ENCODE data around the gene BICDL1. TPM values are rescaled to one million over a fixed set of nuclear protein-coding genes. Genes with fewer than 3 reads are reported as not detected.

BICDL1 gene
- total RNA-seq, 1 donor from 2014 or later: 40.1 TPM

DNA sequence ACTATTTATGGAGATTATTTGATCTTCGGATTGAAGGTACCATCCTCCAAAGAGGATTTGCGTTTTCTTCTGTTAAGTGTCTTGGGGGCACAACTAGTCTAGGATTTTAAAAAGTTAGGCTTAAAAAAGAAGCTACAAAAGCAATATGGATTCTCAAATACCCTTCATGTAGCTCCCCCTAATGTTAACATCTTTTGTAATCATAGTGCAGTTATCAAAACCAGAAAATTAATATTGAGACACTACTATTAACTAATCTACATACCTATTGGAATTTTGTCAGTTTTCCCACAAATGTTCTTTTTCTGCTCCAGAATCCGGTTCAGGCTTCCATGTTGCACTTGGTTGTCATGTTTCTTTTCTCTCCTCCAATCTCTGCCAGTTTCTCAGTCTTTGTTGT, 62.5 kb downstream of the BICDL1 start:
- Mint-ChIP-seq H3K27me3 (ENCODE audit: low read depth) (no peaks in the 10 kb centered on the region), H3K4me1 (peaks cover 14% of the 10 kb centered on the region), H3K27ac (no peak overlapping the region), H3K4me3 (no peak overlapping the region), H3K36me3 (peaks cover 2% of the 10 kb centered on the region), H3K9me3 (peaks cover 15% of the 10 kb centered on the region)
- no peak for TF ChIP-seq CTCF (IDR thresholded peaks at IDR 0.05; ENCODE audit: unreplicated experiment)
- no peak for DNase-seq (ENCODE audit: low spot score in 2 of 2, unreplicated experiment in 2 of 2)

GRCh38 chr12:120054293-120054692, 65.3 kb downstream of the BICDL1 start:
- no peak for DNase-seq (ENCODE audit: low spot score in 2 of 2, unreplicated experiment in 2 of 2)
- H3K27me3 Mint-ChIP-seq (ENCODE audit: low read depth): no peaks in the 10 kb centered on the region
- H3K27ac Mint-ChIP-seq: no peak overlapping the region
- H3K36me3 Mint-ChIP-seq: peaks cover 2% of the 10 kb centered on the region
- H3K4me3 Mint-ChIP-seq: no peak overlapping the region
- no peak for TF ChIP-seq CTCF (IDR thresholded peaks at IDR 0.05; ENCODE audit: unreplicated experiment)
- H3K4me1 Mint-ChIP-seq: peaks cover 7% of the 10 kb centered on the region
- H3K9me3 Mint-ChIP-seq: peaks cover 15% of the 10 kb centered on the region

DNA sequence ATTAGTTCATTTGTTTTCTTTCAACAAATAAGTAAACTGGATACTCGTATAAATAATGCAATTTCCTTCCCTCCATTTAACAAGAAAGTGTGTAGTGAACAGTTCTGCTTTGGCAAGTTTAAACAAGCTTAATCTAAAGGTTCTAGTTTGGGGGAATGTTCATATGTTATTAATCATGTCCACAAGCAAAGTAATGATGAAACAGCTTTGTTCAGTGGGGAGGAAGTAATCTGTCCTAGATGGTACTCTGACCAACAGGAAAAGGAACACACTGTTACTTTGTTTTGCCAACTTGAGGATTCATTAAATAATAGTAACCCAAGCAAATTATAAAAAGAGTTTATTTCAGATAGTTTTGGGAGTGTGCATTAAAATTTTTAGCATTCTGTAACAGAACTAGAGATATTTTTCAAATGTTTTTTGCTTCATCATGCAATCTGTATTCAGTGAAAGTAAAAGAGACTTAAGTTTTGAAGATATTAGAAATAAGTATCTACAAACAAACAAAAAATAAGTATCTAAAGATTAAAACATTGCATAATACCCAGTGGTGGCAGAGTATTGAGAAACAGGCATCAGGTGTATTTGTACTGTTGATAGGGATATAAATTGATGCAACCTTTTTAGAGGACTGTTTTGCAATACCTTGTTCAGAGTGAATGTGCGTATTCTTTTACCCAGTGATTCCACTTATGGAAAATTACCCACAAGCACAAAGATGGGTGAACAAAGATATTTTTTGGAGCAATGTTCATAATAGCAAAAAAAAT, 66.4 kb downstream of the BICDL1 start:
- no peak for TF ChIP-seq CTCF (IDR thresholded peaks at IDR 0.05; ENCODE audit: unreplicated experiment)
- no peaks in the 10 kb centered on the region for H3K27me3 Mint-ChIP-seq (ENCODE audit: low read depth)

DNA sequence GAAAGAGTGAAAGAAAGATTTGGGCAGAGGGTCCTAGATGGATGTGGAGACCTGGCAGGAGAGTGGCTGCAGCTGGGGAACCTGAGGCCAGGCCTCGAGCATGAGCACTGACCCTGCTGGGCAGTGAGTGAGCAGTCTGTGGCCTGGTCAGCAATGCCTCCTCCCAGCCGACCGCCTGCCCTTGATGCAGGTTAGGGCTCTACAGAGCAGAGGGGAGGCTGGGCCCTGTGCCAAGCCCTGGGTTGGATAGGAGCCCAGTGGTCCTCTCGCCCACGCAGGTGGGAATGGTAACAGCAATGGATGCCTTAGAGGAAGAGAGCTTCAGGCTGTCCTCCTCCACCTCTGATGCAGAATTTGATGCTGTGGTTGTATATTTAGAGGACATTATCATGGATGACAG, 67.7 kb downstream of the BICDL1 start:
- Mint-ChIP-seq H3K4me3 (no peak overlapping the region), H3K27me3 (ENCODE audit: low read depth) (no peaks in the 10 kb centered on the region), H3K4me1 (peaks cover 7% of the 10 kb centered on the region), H3K27ac (no peak overlapping the region), H3K9me3 (peaks cover 5% of the 10 kb centered on the region), H3K36me3 (peaks cover 2% of the 10 kb centered on the region)
- no peak for DNase-seq (ENCODE audit: low spot score in 2 of 2, unreplicated experiment in 2 of 2)
- TF ChIP-seq CTCF (IDR thresholded peaks at IDR 0.05; ENCODE audit: unreplicated experiment): no peak

More for the DNA sequence above, 66.4 kb downstream of the BICDL1 start:
- DNase-seq (ENCODE audit: low spot score in 2 of 2, unreplicated experiment in 2 of 2): no peak
- Mint-ChIP-seq H3K27ac (peak overlapping the region; percentile 56), H3K36me3 (peaks cover 2% of the 10 kb centered on the region), H3K4me3 (no peak overlapping the region), H3K4me1 (peaks cover 7% of the 10 kb centered on the region), H3K9me3 (peaks cover 9% of the 10 kb centered on the region)

GRCh38 chr12:120060196-120060595, 71.2 kb downstream of the BICDL1 start:
- peak overlapping the region; percentile 12 for H3K27ac Mint-ChIP-seq
- H3K9me3 Mint-ChIP-seq: no peaks in the 10 kb centered on the region
- H3K4me1 Mint-ChIP-seq: peaks cover 33% of the 10 kb centered on the region
- no peak for DNase-seq (ENCODE audit: low spot score in 2 of 2, unreplicated experiment in 2 of 2)
- H3K36me3 Mint-ChIP-seq: no peaks in the 10 kb centered on the region
- no peak overlapping the region for H3K4me3 Mint-ChIP-seq
- no peaks in the 10 kb centered on the region for H3K27me3 Mint-ChIP-seq (ENCODE audit: low read depth)
- TF ChIP-seq CTCF (IDR thresholded peaks at IDR 0.05; ENCODE audit: unreplicated experiment): no peak

All from mesothelial cell of epicardium (in vitro differentiated cells).